Testis (tissue), 3 donors: ENCODE results near the gene CKM. TPM values are rescaled to one million over a fixed set of nuclear protein-coding genes. Genes with fewer than 3 reads are reported as not detected.

Experiments
- DNase-seq: peaks from one replicate; pipeline ENCODE4 v3.0.0-alpha.2; 2019
- H3K27ac ChIP-seq, 2 donors: fragments of 200-600 bp; sonication (generic); one replicate each; pipeline ENCODE4 v1.5.1; 2019
- H3K27me3 ChIP-seq: fragments of 200-600 bp; sonication (generic); one replicate; pipeline ENCODE4 v1.5.1; 2019
- H3K36me3 ChIP-seq: fragments of 200-600 bp; sonication (generic); one replicate; pipeline ENCODE4 v1.5.1; 2017; ENCODE audit warnings: low read depth; ENCODE audit errors: missing control alignments
- H3K4me1 ChIP-seq: fragments of 200-600 bp; sonication (generic); one replicate; pipeline ENCODE4 v1.5.1; 2019
- H3K4me3 ChIP-seq, 2 donors: fragments of 200-600 bp; sonication (generic); one replicate each; pipeline ENCODE4 v1.5.1; 2017 to 2019
- H3K9me3 ChIP-seq: fragments of 200-600 bp; sonication (generic); one replicate; pipeline ENCODE4 v1.5.1; 2017
- POLR2A ChIP-seq: fragments of 450-650 bp; IDR thresholded peaks from one replicate; pipeline ENCODE4 v1.6.1; 2017; ENCODE audit warnings: antibody characterized with exemption, mild to moderate bottlenecking, moderate library complexity
- WGBS, 2 donors: methylation state at CpG; one replicate each; pipeline ENCODE4 v1.1.5; 2018; 5-methylcytosine and 5-hydroxymethylcytosine counted together
- intact Hi-C: fragments of 100-400 bp; cut with DNase I; formaldehyde crosslinking; loops from one replicate; pipeline ENCODE4 v1.15.1; 2023; ENCODE audit warnings: low total_unique reads
- polyA plus RNA-seq: library from polyadenylated mRNA; stranded (reverse); fragments of 350-450 nt; fragmentation: Illumina TruSeq; extraction: RNeasy Lipid Tissue Mini Kit (QIAGEN cat#74804); gene quantifications from one replicate; pipeline ENCODE4 v1.2.3, GENCODE V29; 2014; ENCODE audit warnings: low read depth, low replicate concordance; ENCODE audit not compliant: insufficient read depth
- total RNA-seq, 2 donors: library from RNA; depleted of rRNA; stranded (reverse); fragments of >200 nt; gene quantifications; one replicate each; pipeline ENCODE4 v1.2.3, GENCODE V29; 2016
- TF ChIP-seq, protein P1 (sequence below), 3 experiments: fragments of 450-650 bp in 2 of 3; fragments of 200-600 bp in 1 of 3; sonication (generic) in 1 of 3; IDR thresholded peaks; one replicate each; pipeline ENCODE4 v1.5.1; 2016 to 2019; ENCODE audit warnings: antibody characterized with exemption in 3 of 3, mild to moderate bottlenecking in 2 of 3, moderate library complexity in 1 of 3

Gene CKM
- total and polyA plus RNA-seq, 3 donors from 2014 or later, result 16.5 to 61.1 (median 22.4) TPM

GRCh38 chr19:45347570-45348366 lies 25.1 kb upstream of the CKM start:
- H3K36me3 ChIP-seq, result no peaks in the 10 kb centered on the region

DNA sequence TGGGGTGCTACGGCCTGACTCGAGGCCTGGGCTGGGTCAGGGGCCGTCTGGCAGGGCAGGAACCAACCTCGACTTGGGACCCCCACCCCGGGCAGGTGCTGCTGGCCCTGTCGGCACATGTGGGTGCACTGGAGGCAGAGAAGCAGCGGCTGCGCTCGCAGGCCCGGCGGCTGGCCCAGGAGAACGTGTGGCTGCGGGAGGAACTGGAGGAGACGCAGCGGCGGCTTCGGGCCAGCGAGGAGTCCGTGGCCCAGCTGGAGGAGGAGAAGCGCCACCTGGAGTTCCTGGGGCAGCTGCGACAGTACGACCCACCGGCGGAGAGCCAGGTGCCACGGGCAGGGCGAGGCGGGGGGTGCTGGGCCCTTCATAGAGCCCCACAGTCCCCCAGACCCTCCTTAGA lies 23.8 kb upstream of the CKM start:
- TF ChIP-seq, protein P1, sequence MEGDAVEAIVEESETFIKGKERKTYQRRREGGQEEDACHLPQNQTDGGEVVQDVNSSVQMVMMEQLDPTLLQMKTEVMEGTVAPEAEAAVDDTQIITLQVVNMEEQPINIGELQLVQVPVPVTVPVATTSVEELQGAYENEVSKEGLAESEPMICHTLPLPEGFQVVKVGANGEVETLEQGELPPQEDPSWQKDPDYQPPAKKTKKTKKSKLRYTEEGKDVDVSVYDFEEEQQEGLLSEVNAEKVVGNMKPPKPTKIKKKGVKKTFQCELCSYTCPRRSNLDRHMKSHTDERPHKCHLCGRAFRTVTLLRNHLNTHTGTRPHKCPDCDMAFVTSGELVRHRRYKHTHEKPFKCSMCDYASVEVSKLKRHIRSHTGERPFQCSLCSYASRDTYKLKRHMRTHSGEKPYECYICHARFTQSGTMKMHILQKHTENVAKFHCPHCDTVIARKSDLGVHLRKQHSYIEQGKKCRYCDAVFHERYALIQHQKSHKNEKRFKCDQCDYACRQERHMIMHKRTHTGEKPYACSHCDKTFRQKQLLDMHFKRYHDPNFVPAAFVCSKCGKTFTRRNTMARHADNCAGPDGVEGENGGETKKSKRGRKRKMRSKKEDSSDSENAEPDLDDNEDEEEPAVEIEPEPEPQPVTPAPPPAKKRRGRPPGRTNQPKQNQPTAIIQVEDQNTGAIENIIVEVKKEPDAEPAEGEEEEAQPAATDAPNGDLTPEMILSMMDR (IDR thresholded peaks at IDR 0.05), result no peak
- no peak for TF ChIP-seq POLR2A
- no peak for DNase-seq
- intact Hi-C loops, result no loop called here
- Histone ChIP-seq H3K27me3 (no peaks in the 10 kb centered on the region), H3K36me3 (no peaks in the 10 kb centered on the region), H3K9me3 (no peaks in the 10 kb centered on the region), H3K27ac (no peak overlapping the region), H3K4me3 (no peak overlapping the region), H3K4me1 (no peaks in the 10 kb centered on the region)
- WGBS, 2 donors, result 60 to 63% methylated on average over 8 to 23 of the region's 27 CpGs

More at GRCh38 chr19:45347570-45348366, 25.1 kb upstream of the CKM start:
- no peak overlapping the region for H3K4me3 ChIP-seq
- 72 to 79% methylated on average over 17 to 25 of the region's 25 CpGs for WGBS, 2 donors
- DNase-seq, result no peak
- H3K4me1 ChIP-seq, result no peaks in the 10 kb centered on the region
- intact Hi-C loops, result no loop called here
- TF ChIP-seq POLR2A, result no peak
- TF ChIP-seq, protein P1 (IDR thresholded peaks at IDR 0.05), result no peak
- H3K27me3 ChIP-seq, result no peaks in the 10 kb centered on the region
- H3K9me3 ChIP-seq, result no peaks in the 10 kb centered on the region
- H3K27ac ChIP-seq, result no peak overlapping the region

DNA sequence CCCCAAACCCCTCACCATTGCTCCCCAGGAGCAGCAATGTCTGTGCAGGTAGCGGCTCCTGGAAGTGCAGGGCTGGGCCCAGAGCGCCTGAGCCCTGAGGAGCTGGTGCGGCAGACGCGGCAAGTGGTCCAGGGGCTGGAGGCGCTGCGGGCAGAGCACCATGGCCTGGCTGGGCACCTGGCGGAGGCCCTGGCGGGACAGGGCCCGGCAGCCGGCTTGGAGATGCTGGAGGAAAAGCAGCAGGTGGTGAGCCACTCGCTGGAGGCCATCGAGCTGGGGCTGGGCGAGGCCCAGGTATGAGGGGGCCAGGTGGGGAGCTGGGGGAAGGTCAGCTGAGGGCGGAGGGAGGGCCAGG lies 22.8 kb upstream of the CKM start:
- WGBS, 2 donors, result 73 to 91% methylated on average over 6 to 15 of the region's 15 CpGs
- Histone ChIP-seq H3K4me1 (no peaks in the 10 kb centered on the region), H3K27me3 (no peaks in the 10 kb centered on the region), H3K36me3 (no peaks in the 10 kb centered on the region), H3K27ac (no peak overlapping the region), H3K9me3 (no peaks in the 10 kb centered on the region), H3K4me3 (no peak overlapping the region)
- intact Hi-C loops, result no loop called here
- DNase-seq, result no peak
- no peak for TF ChIP-seq POLR2A
- TF ChIP-seq, protein P1 (IDR thresholded peaks at IDR 0.05), result no peak

DNA sequence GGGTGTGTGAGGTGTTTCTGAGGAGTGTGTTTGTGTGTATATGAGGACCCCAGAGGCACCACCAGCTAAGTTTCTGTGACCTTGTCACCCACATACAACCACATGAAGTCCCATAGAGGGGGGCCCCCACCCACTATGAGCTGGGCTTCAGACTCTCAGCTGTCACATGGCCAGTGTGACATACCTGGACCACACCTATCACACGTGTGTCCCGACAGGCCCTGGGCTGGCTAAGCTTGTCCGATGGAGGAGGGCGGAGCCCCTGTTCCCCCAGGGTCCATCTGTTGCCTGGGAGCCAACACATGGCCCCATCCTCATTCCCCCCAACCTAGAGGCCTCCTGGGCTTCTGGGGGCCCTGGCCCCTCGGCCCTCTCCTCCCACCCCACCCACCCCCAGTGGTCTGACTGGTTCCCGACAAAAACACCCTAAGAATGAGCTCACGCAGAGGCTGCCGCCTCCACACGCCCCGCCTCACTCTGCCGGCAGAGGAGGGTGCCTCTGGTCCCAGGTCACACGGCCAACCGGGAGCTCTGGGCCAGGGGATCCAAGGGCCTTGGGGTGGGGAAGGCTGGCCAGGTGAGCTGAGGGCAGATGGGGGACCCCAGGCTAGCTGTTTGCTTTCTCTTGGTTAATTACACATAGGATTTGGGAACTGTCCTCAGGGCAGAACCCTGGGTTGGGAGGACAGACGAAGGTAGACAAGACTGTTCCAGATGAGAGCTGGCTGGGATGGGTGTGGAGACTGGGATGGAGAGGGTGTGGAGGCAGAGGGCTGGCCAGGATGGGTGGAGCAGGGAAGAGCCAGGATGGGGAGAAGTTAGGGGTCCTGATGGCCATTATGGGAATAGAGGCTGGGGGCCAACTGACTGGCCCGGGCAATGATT lies 22.2 kb upstream of the CKM start:
- no peak overlapping the region for H3K27ac ChIP-seq
- no peaks in the 10 kb centered on the region for H3K4me1 ChIP-seq
- intact Hi-C loops, result no loop called here
- no peak overlapping the region for H3K4me3 ChIP-seq
- no peak for DNase-seq
- TF ChIP-seq, protein P1 (IDR thresholded peaks at IDR 0.05), result no peak
- no peak for TF ChIP-seq POLR2A
- H3K27me3 ChIP-seq, result no peaks in the 10 kb centered on the region
- H3K36me3 ChIP-seq, result no peaks in the 10 kb centered on the region
- no peaks in the 10 kb centered on the region for H3K9me3 ChIP-seq
- 57 to 70% methylated on average over 6 to 15 of the region's 15 CpGs for WGBS, 2 donors
